SHP77 (cell line): ENCODE data around the gene PLCB1.

ENCODE experiments used
- DNase-seq, 2 experiments: peaks; one replicate each; lab custom pipeline; 2025; lab: John Stamatoyannopoulos, UW

The PLCB1 gene

DNA sequence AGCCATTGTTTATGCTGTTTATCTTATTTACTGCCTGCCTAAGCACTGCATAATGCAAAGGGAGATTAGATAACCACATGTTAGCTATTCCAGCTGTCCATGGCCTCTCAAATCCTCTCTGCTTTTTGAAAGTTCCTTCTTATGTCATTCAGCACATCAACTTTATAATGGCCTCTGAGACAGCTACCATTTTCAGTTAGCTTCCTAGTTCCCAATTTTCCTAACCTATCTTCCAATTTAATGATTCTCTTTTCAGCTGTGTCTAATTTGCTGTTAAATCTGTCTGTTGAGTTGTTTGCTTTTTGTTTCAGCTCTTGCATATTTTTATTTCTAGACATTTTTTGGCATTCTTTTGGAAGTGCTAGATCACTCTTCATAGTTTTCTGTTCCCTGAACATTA is 763.4 kb downstream of the PLCB1 start:
- DNase-seq = no peak

DNA sequence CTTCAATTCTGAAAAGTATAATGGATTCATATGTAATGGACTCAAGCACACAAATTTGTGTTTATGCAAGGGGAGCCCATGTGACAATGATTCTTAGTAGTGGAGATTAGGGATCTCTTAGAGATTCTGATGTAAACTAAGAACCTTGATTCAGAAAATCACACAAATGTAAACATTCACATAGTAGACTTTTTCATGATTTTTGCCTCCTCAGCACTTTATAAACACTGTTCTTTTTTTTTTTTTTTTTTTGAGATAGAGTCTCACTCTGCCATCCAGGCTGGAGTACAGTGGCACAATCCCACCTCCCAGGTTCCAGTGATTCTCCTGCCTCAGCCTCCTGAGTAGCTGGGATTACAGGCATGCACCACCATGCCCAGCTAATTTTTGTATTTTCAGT is 766.8 kb downstream of the PLCB1 start:
- DNase-seq = no peak

DNA sequence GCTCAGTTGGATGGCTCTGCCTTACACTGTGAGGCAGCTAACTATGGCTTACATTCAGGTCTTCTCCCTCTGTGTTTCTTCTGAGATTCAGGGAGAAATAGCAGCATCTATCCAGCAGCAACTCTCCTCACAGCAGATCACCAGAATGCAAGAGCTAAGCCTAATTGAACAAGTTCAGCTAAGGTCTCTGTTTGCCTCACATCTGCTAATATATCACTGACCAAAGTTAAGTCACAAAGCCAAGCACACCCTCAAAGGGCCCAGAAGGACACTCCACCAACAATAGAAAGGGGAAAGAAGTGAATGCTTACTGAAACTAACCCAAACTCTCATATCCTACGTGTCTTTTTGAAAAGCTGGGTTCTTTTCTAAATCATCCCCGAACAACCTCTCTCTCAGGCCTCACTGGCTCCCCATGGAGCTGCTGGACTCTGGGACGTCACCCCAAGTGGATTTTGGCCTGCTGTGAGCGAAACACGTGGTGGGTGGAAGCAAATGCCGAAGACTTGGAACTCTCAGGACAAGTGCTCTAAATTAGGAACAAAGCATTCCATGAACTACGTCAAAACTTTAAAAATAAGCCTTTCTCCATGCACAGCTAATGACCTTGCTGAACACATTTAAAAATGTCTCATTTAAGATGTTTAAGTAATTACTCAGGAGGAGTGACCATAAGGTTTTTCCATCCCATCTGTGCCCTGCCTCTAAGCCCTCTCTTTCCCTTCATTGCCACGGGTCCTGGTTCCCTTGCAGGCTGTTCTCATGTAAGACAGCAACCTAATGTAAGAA is 769.4 kb downstream of the PLCB1 start:
- no peak for DNase-seq

DNA sequence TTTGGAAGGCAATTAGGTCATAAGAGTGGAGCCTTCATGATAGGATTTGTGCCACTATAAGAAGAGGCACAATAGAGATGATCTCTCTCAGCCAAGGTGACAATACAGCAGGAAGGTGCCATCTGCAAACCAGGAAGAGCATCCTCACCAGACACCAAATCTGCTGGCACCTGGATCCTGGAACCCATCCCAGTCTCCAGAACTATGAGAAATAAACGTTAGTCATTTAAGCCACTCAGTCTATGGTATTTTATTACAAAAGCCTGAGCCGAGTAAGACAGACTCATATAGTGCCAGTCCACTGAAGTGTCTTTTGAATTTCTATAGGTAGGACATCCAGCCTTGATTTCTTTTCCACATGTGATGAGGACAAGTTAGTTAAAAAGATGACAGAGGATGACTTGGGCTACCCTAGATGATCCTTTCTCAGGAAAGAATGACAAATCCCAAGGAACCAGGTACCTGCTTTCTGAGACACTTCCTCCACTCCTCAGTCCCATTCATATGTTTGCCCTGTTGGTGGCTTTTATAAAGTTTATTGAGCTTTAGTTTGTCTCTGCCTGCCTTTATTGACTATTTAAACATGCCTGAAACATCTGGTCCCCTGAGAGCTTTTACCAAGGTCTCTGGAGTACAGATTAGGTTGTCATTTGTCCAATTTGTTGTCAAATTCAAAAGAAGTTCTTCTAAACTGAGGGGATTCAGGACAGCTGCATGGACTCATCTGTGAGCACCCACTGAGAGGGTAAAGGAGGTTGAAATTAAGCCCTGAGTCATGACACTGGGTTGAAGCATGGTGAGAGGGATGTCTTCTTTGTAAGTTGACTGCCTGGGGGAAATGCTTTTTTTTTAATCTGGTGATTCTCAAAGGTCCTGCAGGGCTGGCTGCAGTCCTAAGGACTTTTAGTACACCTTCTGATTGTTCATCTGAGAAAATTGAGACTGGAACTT is 771.9 kb downstream of the PLCB1 start:
- DNase-seq = no peak

DNA sequence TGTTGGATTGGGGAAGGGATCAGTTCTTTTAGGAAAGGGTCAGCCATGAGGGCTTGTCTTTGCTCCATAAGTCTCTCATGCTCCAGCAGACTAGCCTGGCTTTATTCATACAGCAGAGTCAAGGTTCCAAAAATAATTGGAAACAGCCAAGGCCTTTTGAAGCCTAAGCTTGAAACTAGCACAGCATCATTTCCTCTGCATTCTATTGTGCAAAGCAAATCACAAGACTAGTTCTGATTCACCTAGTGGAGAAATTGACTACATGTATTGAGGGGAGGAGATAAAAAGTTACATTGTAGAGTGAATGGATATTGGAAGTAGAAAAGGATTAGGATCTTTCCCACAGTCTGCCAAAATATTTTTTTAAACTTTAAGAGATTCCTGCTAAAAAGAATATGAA is 777.5 kb downstream of the PLCB1 start:
- no peak for DNase-seq

DNA sequence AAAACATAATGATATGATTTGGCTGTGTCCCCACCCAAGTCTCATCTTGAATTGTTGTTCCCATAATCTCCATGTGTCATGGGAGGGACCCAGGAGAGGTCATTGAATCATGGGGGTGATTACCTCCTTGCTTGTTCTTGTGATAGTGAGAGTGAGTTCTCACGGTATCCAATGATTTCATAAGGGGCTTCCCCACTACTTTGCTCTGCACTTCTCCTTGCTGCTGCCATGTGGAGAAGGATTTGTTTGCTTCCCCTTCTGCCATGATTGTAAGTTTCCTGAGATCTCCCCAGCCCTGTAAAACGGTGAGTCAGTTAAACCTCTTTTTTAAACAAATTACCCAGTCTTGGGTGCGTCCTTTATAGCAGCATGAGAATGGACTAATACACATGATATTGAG is 780.0 kb downstream of the PLCB1 start:
- no peak for DNase-seq

DNA sequence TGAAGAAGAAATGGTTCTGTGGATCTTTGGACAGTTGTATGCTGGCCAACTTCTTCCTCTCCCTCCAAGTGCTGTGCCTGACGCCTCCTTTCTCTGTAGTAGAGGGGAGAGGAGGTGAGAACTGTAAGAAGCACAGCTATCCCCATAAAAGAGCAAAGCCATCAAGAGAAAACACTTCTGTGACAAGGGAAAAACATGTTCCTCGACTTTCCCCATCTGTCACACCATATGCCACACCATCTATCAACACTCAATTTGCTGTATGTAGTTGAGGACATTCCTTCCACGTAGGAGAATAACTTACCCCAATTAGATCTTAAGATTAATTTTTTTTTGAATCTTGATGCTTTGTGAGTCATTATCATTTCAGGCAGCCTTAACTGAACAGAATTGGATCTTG is 780.7 kb downstream of the PLCB1 start:
- DNase-seq = no peak

DNA sequence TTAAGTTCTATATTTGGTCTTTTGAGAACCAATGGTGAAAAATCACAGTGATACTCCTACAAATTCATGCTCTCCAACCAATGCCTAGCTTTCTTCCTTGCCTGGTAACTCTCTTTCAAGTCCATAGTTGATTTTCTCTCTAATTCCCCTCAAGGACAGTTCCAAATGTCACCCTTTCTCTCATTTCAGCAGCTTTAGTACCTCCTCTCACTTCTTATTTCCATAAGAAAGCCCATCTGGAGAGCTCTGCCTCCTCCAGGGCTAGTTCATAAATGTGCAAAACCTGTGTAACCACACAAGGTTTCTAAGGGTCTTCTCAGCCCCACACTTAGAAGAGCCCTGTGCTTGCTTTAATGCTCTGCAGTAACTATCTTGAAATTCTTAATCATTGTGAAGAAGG is 781.4 kb downstream of the PLCB1 start:
- no peak for DNase-seq

DNA sequence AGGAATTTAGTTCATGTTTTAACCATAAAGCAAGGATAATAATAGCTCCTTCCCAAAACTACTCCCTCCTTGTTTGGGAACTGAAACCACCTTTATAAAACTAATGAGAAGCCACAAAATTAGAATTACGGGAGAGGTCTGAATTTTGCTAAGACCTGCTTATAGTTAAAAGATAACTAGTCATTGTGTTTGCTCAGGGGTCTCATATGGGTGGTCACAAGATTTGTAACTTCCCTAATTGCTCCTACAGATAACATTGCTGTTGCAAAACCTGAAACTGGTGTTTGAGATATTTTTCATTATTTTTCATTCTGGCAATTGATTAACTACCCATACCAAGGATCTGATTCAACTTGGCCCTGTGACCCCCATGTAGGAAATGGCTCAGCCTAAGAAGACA is 782.4 kb downstream of the PLCB1 start:
- DNase-seq = no peak

DNA sequence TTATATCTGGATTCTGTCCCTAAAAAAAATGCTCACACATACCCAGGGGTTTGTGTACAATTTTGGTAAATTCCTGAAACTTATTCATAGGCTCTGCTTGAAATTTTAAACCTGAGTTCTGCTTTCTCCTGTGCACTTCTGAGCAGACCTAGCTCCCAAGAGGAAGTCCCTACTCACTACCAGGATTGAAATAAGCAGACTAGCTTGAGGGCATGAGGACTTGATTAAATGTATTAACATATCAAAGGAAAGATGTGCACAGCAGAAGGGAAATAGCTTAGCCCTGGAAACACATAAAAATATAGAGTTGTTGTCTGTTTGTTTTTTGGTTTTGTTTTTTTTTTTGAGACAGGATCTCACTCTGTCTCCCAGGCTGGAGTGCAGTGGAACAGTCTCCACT is 785.0 kb downstream of the PLCB1 start:
- no peak for DNase-seq

DNA sequence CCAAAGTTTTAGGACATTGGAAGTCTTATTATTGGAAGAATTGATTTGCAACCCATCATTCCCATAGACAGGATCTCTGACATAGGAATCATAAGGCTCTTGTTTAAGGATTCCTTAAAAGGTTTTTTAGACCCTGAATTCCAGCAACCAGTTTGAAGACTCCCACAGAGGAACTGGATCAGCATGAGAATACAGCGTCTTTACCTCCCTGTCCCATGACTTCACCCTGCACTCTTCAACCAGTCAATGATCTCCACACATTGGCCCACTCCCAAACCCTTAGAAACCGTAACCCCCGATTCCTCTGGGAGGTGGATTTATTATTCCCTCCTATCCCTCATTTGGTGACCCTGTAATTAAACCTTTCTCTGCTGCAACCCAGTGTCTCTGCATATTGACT is 786.1 kb downstream of the PLCB1 start:
- no peak for DNase-seq

DNA sequence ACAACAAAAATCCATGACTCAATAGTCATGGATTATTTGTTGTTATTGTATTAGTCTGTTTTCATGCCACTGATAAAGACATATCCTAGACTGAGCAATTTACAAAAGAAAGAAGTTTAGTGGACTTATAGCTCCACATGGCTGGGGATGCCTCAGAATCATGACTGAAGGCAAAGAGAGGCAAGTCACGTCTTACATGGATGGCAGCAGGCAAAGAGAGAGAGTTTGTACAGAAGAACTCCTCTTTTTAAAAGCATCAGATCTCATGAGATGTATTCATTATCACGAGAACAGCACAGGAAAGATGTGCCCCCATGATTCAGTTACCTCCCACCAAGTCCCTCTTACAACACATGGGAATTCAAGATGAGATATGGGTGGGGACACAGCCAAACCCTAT is 792.5 kb downstream of the PLCB1 start:
- DNase-seq = no peak

DNA sequence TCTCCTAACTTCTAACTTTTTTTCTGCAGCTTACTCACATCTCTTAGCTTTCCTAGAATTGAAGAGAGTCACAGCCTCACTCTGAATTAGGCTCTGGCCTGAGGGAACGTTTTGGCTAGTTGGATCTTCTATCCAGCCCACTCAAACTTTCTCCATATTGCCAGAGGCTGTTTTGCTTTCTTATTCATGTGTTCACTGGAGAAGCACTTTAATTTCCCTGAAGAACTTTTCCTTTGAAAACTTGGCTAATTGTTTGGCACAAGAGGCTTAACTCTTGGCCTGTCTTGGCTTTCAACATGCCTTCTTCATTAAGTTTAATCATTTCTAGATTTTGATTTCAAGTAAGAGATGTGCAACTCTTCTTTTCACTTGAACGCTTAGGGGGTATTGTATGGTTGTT is 798.7 kb downstream of the PLCB1 start:
- no peak for DNase-seq

DNA sequence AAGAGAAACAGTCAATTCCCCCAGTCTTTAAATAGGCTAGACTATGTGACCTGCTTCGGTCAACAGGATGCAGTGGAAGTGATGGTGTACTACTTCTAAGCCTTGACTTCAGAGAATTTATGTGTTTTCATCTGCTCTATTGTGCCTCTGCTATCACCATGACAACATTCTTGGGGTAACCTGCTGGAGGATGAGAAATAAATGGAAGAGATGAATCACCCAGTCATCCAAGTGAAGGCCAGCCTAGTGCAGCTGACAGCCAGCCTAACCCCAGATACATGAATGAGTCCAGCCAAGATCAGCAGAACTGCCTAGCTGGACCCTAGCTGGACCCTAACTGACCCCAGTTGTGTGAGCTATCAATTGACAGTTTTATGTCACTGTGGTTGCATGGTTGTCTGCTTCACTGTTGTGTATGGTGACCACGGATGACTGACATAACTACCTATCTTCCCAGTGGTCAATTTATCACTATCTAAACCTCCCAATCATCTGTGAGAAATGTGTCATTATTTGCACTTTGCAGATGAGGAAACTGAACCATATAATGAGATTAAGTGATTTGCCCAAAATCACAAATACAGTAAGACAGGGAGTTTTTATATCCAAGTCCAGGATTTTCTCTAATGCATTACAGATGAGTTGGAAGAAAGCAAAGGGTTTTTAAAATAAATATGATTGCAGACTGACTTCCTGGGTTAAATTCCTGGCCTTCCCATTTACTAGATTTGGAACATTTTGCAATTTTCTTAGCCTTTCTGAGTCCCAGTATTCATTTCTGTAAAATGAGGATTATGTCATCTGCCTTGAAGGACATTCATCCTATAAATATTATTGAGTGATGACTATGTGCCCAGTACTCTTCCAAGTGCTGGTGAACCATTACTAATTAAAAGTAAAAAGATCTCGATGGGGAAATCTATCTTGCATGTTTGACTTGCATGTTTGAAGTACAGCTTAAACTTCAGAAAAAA is 800.4 kb downstream of the PLCB1 start:
- DNase-seq = no peak

DNA sequence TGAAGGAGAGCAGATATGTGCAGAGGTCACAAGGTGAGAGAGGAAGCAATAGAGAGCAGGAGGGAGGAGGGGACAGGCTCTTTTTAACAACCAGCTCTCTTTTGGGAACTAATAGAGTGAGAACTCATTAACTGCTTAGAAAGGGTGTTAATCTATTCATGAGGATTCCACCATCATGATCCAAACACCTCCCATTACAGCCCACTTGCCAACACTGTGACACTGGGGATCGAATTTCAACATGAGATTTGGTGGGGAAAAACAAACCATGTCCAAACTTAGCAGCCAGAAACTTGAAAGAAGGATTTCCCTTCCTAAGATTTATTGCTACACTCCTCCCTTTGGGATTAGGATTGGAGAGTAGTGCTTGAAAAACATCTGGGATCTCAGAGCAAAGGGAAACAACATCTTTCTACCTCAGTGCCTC is 801.3 kb downstream of the PLCB1 start:
- no peak for DNase-seq

DNA sequence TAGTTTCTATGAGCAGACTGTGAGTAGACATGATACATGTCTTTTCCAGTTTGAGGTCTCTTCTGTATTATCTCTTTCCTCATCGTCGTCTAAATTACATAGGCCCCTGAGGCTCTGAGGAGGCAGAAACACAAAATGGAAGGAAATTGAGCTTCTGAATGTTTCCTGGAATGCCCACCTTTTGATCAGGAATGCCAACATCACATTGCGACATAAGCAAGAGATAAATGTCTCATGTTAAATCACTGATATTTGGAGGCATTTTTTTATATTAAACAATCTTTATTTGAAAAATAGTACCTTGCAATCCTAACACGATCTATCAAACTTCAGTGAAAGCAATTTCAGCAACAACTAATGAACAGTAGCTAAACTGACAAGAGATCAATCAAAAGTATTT is 802.3 kb downstream of the PLCB1 start:
- no peak for DNase-seq
